Right renal pelvis (tissue), 4 donors: Measurements from ENCODE around the gene GPR107. TPM values are rescaled to one million over a fixed set of nuclear protein-coding genes. Genes with fewer than 3 reads are reported as not detected.
"Not testable (repeated sequence)": the region's sequence is repeated elsewhere in the genome, so short reads cannot be mapped to it uniquely, and the experiment has no call there.

Experiments
- DNase-seq, 4 donors: peaks; one replicate each; pipeline ENCODE4 v3.0.0-alpha.2; 2013; ENCODE audit warnings: low read depth in 4 of 4, low spot score in 3 of 4, missing footprints in 1 of 4
- polyA plus RNA-seq, 4 donors: library from polyadenylated mRNA; unstranded; fragments of 120-200 nt; gene quantifications; one replicate each; pipeline ENCODE4 v1.2.1, GENCODE V29; 2013; ENCODE audit not compliant: insufficient read length in 4 of 4

GPR107 gene
- polyA plus RNA-seq: 10 to 100 TPM; 54.8 to 60.6 (median 55.7) TPM

DNA sequence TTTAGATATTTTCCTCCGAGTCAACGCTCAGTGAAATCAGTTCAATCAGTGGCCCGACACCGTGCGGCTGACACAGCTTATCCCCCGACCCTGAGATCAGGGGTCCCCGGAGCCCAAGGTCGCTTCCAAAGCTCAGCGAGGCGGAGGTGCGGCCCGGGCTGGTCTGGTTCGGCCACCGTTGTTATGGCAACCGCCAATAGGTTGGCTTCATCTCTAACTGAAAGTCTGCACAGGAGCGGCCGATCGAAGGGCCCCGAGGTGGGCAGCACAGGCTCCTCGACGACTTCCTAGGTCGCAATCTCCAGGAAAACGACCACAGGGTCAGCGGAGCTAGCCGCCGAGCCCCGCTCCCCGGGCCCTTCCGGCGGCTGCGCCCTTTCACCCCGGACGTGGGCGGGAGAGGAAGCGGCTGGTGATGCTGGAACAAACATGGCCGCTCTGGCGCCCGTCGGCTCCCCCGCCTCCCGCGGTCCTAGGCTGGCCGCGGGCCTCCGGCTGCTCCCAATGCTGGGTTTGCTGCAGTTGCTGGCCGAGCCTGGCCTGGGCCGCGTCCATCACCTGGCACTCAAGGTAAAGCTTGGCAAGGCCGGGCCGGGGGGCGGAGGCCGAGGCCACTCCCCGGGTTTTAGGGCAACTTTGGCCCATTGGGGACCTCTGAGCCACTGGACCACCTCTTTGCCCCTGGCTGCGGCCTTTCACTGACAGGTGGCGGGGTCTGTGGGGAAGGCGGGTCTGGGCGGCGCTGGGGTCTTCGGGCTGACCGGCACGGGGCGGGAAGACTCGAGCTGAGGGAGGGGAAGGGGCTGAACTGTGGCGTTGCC is at the start of gene GPR107:
TSS of gene GPR107 (plus strand) at position 403 of the 821 bp plus-strand sequence. CDS start at position 430, 27 bp downstream.
- DNase-seq: peak in 2 of 4 donors; percentile 70 to 72

DNA sequence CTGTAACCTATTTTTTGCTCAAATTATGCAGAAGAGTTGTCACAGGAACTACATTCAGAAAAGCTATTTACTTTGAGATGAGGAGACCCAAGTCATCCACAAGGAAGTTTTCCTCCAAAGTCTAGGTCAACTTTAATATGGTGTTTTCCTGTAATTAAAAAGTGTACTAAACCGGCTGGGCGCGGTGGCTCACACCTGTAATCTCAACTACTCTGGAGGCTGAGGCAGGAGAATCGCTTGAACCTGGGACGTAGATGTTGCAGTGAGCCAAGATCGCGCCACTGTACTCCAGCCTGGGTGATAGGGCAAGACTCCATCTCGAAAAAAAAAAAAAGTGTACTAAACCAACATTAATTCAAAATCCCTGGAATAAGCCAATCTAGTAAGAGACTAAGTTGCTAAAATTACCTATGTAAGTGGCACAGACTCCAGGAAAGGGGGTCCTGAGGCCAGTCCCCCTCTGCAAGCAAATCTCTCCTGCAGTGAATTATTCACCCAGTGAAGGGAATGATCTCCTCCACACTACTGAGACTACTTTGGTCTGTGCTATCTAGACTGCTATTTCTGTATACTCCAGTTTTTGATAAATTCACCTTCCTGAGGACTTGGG is 49.7 kb upstream of the GPR107 start:
- no peak for DNase-seq

DNA sequence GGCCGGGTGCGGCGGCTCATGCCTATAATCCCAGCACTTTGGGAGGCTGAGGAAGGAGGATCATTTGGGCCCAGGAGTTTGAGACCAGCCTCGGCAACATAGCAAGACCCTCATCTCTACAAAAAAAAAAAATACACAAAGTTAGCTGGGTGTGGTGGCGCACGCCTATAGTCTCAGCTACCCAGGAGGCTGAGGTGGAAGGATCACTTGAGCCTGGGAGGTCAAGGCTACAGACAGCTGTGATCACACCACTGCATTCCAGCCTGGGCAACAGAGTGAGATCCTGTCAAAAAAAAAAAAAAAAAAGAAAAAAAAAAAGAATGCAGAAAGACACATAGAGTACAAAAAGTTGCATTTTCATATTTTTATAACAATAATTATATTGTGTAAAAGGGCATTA is 46.8 kb upstream of the GPR107 start:
- DNase-seq: not testable (repeated sequence)

DNA sequence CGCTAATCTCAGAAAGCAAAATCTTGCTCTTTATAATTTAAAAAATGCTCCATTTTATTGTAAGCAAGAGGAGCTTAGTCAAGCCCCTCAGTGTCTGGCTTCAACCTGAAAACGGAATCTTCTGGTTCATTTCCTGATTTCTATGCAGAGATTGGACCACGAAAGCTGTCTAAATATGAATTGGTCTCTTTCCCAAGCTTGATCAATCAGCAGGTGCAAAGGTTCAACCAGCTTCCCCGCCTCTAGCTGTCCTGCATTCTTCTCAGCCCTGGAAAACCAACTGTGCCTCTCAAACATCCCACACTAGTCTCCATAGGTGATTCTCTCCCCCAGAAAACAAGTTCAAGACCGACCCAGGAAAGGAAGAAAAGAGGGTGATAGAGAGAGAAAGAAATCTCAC is 45.2 kb upstream of the GPR107 start:
- DNase-seq: no peak

DNA sequence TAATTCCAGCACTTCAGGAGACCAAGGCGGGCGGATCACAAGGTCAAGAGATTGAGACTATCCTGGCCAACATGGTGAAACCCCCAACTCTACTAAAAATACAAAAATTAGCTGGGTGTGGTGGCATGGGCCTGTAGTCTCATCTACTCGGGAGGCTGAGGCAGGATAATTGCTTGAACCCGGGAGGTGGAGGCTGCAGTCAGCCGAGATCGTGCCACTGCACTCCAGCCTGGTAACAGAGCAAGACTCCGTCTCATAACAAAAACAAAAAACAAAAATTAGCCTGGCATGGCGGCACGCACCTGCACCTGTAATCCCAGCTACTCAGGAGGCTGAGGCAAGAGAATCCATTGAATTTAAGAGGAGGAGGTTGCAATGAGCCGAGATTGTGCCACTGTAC is 44.2 kb upstream of the GPR107 start:
- DNase-seq: not testable (repeated sequence)

DNA sequence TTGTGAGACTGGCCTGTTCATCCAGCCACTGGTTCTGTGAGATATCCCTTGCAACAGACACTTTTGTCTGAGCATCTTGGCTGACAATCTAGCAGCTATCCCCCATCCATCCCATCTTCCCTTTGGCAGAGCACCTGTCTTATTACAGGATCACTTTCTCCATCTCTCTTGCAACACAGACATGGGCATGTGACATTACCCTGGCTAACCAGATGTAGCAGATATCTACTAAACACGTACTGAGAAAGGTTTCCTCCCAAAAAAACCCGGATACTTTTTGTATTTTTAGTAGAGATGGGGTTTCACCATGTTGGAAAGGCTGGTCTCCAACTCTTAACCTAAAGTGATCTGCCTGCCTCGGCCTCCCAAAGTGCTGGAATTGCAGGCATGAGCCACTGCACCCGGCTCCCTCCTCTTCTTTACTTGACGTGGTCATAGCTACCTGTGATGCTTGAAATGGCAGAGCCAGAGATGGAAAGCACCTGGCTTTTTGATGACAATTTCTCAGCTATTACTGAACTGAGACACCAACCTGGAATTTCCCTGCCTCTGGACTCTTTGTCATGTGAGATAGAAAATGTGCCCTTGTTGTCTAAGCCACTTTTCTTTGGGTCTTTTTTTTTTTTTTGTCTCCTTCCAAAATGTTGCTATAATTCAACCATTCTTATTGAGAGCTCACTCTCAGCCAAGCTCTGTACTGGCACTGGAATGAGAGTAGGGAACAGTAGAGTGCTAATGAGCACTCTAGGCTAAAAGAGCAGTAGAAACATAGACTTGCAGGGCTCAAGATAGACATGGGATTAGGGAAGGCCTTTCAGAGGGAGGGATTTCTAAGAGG is 43.3 kb upstream of the GPR107 start:
- DNase-seq: no peak

DNA sequence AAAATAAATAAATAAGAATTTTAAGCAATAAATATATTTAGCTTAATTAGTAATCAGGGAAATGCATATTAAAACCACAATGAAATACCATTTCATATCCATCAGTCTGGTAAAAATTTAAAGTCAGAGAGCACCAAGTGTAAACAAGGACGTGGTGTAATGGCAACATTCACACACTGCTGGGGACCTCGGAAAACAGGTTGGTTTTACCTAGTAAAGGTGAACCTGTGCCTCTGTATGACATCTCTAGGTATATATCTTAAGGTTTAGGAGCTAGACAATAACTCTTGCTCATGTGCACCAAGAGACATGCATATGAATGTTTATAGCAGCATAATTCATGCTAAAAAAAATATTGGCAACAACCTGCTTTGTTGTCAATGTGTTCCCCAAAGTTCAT is 40.4 kb upstream of the GPR107 start:
- DNase-seq: no peak

DNA sequence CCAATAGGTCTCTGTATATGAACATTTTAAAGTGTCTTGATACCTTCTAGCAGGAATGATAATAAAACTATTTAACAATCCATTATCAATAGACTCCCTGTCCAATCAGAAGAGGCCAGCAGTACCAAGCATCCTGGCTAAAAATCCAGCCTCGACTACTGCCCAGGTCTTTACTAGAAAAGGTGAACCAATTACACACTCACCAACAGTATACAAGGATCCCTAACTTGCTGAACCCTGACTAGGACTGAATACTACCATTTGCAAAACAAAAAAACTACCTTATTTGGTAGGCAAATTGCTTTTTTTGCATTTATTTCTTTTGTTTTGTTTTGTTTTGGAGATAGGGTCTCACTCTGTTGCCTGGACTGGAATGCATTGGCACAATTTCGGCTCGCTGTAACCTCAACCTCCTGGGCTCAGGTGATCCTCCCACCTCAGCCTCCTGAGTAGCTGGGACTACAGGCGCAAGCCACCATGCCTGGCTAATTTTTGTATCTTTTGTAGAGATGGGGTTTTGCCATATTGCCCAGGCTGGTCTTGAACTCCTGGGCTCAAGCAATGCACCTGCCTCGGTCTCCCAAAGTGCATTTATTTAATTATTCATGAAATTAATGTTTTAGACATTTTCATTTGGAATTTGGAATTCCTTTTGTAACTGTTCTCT is 38.2 kb upstream of the GPR107 start:
- no peak for DNase-seq

DNA sequence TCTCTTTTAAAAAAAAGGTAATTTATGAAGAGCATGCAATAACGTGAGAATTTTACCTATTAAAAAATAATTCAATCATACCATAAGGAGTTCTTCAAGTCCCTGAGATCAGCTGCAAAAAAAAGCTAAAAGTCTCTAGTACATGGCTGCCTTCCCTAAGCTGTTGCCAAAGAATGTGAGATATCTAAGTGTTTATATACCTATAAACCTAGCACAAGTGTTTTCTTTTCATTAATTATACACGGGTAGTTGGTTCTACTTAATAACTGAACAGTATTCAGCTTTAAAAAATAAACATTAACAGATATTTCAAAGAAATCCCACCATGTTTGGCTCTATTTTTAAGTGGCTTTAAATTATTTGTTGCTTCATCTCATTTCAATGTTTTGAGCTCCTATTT is 36.6 kb upstream of the GPR107 start:
- DNase-seq: no peak

DNA sequence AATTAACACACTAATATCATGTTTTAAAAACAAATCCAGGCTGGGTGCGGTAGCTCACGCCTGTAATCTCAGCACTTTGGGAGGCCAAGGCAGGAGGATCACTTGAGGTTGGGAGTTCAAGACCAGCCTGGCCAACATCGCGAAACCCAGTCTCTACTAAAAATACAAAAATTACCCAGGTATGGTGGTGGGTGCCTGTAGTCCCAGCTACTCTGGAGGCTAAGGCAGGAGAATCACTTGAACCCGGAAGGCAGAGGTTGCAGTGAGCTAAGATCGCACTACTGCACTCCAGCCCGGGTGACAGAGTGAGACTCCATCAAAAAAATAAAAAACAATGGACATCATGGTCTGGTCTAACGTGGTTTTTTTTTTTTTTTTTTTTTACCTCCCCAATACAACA is 36.2 kb upstream of the GPR107 start:
- not testable (repeated sequence) for DNase-seq

DNA sequence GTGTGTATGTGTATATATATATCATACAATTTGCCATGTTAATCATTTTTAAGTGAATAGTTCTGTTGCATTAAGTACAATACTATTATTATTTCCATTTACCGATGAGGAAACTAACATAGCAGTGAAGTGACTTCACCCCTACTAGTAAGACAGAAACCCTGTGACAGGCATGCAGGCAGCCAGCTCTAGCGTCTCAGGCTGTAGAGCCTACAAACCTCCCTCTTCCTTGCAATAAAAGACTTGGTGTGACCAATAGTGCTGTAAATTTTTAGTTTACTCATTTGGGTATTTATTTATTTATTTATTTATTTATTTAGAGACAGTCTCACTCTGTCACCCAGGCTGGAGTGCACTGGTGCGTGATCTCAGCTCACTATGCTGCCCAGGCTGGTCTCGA is 35.4 kb upstream of the GPR107 start:
- no peak for DNase-seq

DNA sequence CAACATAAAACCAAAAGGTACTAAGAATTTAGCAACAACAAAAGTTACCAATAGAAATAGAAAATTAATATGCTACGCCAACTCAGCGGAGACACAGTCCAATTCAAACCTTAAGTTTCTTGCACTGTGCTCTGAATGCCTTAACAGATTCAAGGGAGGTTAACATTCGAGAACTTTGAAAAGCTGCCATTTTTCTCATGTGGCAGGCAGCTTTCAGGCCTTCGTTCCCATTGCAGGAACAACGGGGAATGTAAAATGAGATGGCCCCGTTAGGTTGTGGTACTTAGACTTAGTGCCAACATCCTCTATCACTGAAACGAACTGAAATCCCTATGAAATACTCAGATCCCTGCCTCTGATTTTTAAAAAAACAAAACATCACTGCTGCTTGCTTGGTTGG is 33.1 kb upstream of the GPR107 start:
- DNase-seq: no peak

DNA sequence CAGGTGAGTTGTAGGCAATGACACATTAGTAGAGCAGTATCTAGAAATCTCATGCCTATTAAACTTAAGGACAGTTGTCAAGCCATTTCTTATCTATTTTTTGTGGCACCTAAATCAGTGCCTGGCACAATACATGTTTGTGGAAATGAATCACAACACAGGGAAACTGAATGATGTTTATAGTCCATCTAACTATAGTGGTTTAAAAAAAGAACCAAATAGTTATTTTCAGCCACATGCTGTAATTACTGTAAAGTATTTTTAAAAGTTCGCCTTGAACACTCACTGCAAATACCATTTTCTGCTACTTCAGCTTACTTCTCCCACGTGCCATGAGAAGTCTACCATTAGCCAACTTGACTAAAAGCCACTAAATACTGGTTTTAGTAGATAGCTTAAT is 32.6 kb upstream of the GPR107 start:
- no peak for DNase-seq

DNA sequence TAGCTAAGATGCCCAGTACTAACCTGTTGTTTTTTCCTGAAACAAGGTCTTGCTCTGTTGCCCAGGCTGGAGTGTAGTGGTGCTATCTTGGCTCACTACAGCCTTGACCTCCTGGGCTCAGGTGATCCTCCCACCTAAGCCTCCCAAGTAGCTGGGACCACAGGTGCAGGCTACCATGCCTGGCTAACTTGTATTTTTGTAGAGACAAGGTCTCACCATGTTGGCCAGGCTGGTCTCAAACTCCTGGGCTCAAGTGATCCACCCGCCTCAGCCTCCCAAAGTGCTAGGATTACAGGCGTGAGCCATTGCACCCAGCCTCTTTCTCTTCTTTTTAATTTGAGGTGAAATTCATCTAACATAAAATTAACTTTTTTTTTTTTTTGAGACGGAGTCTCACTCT is 31.9 kb upstream of the GPR107 start:
- DNase-seq: not testable (repeated sequence)

DNA sequence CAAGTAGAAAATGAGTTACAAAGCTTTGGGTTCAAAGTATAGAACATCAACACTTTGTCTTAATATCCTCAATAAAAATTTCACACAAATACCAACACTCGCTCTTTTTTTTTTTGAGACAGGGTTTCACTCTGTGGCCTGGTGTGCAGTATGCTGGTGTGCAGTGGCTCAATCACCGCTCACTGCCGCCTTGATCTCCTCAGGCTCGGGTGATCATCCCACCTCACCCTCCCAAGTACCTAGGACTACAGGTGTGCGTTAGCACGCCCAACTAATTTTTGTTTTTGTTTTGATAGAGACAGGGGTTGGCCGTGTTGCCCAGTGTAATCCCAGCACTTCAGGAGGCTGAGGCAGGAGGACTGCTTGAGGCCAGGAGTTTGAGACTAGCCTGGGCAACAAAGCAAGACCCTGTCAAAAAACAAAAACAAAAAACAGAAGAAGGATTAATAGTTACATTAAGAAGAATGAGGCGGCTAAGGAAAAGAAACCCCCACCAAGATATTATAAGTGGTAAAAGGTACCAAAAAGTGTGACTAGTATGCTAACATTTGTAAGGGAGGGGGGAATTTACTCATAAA is 31.1 kb upstream of the GPR107 start:
- DNase-seq: no peak

DNA sequence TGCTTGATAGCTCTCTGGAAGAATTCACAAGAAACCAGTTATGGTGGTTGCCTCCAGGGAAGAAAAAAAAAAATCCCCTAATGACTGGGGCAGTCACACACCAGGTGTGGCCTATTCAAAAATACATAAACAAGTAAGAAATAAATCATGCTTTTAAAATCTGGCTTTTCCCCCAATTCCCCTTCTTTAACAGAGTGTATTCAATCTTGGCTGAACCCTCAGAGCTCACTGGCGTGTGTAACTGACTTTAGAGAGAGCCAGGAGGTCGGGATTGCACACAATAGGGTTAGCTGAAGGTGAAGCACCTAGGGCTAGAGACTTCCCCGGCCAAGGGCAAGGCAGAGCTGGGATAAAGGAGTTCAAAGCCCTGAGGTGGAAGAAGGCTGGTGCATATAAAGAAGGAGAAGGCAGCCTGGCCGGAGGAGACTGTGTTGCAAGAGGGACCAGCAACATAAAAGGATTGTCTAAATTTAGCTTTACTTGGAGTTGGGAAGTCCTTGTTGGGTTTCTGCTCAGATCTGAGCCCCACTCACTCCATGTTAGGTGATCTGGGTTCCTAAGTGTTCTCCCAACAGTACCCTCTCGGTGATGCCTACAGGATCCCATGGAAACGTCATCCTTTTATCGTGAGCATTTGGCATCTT is 30.4 kb upstream of the GPR107 start:
- no peak for DNase-seq

DNA sequence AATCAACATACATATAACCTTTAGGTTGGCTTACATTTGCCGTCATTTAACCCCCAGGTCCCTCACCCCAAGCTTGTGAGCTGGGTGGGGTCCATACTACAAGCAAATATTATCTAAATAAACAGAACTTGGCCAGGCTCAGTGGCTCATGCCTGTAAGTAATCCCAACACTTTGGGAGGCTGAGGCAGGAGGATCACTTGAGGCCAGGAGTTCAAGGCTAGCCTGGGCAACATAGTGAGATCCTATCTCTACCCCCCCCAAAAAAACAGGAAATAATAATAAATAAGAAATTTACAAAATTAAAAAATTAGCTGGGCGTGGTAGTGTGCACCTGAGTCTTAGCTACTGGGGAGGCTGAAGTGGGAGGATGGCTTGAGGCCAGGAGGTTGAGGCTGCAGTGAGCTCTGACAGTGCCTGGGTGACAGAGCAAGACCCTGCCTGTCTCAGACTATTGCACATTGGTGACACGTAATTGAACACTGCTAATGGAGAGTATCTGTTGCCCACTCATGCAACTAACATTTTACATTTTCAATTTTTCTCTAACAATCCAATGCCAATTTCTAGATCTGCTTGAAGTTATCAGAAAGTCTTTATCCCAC is 29.6 kb upstream of the GPR107 start:
- DNase-seq: no peak

DNA sequence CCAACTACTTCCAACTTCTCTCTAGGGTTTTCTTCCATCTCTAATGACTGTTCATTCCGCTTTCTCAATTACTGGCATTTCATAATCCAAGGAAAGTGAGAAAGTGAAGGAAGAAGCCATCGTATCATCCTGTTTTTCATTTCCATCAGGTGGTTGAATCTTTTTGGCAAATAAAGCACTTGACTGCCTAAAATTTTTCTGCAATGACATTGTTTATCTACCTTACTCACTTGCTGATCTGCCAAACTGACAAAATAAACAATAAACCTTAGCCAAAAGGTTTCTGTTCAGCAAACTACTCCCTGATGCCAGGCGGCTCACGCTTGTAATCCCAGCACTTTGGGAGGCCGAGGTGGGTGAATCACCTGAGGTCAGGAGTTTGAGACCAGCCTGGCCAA is 29.1 kb upstream of the GPR107 start:
- DNase-seq: no peak

DNA sequence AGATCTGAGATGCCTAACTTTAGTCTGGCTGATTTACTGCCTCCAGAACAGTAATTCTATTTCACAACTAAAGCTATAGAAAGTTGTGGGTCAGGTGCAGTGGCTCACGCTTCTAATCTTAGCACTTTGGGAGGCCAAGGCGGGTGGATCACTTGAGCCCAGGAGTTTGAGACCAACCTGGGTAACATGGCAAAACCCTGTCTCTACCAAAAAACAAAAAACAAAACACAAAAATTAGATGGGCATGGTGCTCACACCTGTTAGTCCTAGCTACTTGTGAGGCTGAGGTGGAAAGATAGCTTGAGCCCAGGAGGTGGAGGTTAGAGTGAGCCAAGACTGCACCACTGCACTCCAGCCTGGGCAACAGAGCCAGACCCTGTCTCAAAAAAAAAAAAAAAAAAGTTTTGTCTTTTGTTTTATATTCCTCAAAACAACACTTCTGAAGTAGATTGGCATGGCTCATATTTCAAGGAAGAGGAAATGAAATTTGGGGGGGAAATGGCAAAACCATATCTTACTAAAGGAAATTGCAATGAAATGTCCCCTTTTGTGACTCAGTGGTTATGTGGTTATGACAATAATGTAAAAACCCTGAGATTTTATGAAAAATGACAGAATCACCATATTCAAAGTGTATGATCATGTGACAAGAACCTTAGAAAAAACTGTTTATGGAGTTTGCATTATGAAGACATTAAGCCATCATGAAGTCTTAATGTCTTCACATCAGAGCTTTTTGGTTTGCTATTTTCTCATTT is 26.9 kb upstream of the GPR107 start:
- no peak for DNase-seq
